NK-92 treated with Interleukin-12 subunit alpha and Interleukin-12 subunit beta, amount 100 ng/mL, for 24 hours (cell line): Measurements from ENCODE around the gene RPL19.

ENCODE experiments used
- DNase-seq: peaks from one replicate; lab custom pipeline; 2025; lab: John Stamatoyannopoulos, UW

RPL19 gene

DNA sequence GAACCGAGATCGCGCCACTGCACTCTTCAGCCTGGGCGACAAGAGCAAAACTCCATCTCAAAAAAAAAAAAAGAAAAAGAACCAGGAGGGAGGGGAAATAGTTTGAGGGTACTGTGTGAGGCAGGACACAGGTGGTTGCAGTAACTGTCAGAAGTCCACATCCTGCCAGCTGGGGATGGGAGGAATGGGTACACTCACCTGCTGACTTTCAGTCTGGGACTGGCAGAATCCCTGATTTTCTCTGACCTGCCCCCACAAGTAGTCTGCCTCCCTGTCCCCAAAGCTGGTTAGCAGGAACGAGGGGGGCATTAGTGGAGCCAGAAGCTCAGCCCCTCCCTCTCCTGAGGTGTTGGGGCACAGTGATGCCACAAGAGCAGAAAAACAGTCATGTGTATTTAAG, 27.0 kb upstream of the RPL19 start:
- DNase-seq: no peak

DNA sequence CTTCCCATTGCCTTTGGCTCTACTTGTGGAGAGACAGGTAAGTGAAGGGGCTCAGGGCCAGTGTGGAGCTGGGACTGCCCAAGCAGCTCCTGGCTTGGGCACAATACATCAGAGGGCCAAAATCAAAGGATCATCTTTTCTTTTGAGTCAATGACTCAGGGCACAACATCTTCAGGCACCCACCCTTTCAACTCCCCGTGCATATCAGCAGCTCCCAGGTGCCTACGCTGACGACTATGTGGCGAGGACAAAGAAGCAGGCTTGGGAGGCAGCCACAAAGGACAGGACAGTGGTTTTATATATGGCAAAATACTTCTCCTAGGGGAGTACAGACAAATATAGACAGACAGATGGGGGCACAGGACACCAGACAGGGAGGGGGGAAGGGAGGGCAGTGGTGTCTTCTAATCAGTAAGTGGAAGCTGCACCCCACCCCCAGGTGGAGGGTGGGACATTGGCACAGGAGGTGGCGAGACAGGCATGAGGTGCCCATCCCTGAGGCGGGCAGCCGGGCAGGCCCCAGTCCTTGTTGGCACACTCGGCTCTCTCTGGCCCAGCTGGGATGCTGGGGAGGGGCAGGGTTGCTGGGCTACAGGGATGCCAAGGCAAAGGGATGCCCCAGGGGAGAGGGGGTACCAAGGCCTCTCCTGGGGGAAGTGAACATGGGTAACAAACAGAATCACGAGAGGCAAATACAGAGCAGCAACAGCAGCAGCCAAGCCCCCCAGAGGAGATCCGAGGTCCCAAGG, 26.4 kb upstream of the RPL19 start:
- DNase-seq: no peak

DNA sequence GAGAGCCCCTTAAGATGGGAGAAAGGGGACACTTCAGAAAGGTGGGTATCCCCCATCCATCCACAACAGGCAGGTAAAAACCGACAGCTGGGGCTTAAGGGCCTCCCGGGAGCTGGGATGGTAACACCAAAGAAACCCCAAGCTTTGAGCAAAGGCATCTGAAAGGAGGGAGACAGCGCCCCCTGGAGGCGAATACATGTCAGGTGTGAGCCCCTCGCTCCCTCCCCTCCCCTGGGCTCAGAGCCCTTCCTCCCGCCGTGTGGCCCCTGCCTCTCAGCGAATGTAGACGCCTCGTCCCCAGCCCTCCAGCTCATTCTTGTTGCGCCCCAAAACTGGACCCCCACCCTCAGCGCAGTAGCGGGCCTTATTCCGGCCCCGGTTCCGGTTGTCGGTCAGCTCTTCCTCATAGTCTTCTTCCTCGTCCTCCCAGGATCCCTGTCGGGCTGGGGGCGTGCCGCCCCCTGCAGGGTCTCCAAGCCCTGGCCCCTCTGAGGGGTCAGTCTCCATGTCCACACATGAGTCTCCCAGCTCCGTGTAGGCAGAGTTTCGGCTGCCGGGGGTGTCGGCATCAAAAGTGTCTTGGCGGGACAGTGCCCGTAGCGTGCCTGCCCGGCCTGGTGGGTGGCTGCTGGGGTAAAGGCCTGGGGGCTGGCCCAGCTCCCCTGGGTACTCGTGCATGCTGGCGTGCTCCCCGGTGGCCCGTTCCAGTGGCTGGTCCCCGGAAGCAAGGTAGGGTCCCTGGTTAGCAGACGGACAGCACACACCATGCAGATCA, 25.0 kb upstream of the RPL19 start:
- peak; percentile 45 for DNase-seq

DNA sequence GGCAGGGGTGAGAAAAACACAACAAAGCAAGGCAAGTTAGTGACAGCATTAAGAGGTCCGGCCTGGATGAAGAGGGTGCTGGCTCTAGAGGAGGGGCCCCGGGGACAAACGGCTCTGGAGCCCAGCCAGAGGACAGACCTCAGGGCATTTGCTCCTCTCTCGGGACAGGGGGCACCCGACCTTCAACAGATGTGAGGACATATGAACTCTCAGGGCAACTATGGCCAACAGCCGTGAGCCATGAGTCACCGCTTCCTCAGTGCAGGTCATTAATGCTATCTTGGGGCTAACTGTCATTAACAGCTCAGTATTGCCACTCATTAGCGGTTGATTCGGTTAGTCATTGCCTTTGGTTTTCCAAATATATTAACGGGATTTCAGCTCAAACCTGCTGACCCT, 24.4 kb upstream of the RPL19 start:
- no peak for DNase-seq

DNA sequence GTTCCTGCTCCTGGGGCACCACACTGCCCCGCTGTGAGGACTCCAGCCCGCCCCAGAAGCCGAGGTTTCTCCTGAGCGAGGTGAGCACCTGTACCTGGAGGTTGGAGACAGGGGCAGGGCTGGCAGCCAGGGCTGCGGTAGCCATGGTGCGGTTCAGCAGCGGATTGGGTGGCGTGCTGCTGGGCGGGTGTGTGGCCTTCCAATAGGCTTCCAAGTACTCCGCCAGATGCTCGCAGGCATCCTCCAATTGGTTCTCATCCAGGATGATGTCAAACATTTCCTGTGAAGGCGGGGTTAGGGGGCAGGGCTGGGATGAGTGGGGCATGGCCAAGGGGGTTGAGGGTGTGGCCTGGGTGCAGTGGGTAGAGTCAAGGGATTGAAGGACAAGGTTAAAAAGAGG, 22.8 kb upstream of the RPL19 start:
- no peak for DNase-seq

DNA sequence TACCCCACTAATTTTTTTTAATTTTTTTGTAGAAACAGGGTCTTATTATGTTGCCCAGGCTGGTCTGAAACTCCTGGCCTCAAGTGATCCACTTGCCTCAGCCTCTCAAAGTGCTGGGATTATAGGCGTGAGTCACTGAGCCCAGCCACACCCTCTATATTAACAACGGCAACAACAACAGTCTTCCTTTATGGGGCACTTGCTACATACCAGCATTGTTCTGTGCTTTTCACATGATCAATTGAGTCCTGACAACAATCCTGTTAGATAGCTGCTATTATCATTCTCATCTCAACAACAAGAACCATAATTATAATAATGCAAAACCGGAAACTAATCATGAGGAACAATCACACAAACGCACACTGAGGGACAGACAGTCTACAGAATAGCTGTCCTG, 21.5 kb upstream of the RPL19 start:
- DNase-seq: no peak

DNA sequence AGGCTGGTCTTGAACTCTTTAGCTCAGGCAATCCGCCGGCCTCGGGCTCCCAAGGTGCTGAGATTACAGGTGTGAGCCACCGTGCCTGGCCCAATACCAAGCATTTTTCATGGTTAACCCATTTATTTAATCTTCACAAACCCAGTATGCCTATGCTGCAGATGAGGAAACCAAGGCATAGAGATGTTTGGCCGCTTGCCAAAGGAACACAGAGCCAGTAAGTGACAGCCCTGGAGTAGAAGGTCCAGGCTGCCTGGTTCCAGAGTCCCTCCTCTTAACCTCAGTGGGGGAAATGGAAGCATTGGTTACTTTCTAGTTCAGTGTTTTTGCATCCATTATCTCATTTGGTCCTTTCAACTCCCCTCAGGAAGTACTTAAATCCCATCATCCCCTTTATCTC, 18.8 kb upstream of the RPL19 start:
- DNase-seq: no peak

DNA sequence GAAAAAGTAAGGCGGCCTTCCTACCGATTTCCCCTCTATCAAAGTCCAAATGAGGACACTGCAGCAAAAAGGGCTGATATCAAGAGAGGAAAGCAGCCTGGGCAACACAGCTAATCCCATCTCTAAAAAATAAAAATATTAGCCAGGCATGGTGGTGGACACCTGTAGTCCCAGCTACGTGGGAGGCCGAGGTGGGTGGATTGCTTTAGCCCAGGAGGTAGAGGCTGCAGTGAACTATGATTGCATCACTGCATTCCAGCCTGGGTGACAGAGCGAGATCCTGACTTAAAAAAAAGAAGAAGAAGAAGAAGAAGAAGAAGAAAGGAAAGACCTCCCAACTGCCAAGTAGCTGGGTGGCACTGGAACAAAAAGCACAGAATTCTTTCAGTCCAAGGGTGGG, 17.0 kb upstream of the RPL19 start:
- DNase-seq: no peak

DNA sequence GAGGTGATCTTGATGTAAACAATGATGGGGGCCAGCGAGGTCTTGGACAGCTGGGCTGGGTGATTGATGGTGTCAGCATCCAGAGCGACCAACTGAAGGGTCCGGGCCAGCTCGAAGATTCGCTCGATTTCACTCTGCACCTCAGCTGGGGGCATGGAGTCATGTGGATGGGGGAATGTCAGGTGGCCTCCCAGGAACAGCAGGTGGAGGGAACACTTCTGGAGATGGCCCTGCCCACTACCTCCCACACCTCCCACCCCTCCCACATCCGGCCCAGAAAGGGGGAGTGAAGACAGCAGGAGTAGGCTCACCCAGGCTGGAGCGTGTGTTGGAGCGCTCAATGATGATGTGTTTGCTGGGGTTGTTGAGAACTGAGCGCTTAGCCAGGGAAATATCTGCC, 16.4 kb upstream of the RPL19 start:
- no peak for DNase-seq

DNA sequence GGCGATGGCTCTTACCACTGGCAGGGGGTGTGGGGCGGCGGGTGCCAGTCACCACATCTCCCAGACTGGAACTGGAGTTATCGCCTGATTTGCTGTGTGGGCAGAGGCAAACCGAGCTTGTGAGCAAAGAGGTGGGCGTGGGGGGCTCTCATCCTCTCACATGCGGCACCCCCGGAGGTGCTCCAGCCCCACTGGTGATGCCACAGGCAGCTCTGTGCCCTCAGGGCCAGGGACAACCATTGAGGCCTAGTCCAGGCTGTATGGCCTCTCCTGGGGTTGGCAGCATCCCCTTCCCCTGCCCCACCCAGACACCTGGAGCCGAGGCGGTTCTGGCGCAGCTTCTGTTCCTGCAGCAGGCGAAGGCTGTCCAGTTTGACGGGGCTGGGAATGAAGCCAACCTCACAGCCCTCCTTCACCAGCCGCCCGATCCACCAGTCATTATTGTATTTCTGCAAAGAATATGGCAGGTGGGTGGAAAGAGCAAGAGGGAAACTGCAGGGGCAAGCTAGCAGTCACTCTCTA, 13.5 kb upstream of the RPL19 start:
- DNase-seq: no peak

DNA sequence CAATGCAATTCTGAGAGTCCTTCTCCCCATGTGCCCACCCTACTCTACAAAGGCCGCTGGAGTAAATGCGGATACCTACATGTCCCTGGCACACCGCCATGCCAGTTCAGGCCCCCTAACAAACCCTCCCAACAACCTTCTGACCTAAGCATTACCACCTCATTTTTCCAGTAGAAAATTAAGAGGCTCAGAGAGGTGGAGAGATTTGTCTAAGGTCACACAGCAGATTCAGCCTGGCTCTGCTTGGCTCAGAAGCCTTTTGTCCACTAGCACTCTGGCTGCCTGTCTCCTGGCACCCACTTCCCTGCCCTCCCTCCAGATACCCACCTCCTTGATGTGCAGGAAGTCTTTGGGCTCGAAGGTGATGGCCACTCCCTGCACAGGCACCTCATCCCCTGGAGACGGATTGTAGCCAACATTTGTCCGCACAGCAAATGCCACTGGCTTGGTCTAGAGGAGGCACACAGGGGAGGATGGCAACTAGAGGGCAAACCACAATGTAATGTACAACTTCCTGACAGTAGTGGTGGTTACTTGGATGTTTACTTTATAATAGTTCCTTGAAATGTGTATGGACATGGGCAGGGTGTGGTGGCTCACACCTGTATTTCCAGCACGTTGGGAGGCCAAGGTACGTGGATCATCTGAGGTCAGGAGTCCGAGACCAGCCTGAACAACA, 12.8 kb upstream of the RPL19 start:
- no peak for DNase-seq

DNA sequence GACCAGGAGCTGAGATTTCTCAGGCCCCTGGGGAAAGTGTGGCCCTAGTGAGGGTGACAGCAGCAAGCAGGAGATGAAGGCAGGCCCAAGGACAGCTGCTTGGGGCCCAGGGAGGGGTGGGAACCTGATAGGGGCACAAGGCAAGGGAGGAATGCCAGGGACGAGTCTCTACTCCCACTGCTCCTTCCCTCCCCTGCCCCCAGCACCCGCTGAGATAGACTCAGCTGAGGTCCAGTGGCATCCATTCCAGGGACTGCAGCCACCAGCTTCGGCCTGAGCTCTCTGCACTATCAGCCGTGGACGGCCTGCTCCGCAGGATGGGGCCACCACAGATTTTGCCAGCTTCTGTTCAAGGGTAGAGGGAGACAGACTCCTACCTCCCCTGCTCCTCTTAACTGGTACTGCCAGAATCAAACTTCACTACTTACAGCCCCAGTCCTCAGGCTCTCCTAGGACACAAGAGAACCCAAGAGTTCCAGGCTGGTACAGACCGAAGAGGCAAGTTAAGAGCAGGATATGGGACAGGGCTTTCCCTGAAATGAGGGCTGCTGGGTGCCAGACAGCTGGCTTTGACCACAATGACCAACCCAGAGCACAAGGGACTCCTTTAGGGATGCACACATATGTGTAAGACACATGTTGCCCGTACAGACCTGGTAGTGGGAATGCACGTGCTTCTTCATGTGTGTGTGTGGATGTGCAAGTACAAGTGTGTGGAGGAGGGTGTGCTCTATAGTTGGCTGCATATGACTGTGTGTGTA, 8.2 kb upstream of the RPL19 start:
- DNase-seq: no peak

DNA sequence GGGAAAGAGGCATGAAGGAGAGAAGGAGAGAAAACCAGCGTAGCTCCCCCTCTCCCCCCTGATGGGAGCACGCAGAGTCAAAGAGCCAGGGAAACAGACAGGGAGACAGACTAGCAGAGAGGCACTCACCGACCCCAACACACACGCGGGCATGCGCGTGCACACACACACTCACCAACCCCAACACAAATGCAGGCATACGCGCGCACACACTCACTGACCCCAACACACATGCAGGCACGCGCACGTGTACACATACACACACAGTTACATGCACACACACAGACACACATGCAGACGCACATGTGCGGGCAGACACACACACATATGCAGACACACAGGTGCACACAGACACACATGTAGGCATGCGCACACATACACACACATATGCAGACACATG, 7.2 kb upstream of the RPL19 start:
- no peak for DNase-seq

DNA sequence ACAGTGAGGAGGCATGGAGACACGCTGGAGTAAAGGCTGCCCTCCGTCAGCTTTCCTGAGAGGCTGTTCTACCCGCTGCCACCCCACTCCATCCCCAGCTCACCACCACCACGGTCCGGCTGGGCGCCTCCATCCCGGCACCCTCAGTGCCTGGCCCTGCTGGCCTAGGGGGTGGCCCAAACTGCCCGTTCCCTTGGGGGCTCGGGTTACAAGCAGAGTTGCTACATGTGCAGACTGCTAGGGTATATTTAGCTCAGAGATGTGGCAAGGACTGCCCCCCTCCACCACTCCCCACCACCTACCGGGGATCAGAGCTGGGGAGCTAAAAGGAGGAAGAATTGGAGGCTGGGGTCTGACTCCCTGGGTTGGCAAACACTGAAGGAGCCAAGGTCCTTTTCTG, 6.7 kb upstream of the RPL19 start:
- DNase-seq: no peak

DNA sequence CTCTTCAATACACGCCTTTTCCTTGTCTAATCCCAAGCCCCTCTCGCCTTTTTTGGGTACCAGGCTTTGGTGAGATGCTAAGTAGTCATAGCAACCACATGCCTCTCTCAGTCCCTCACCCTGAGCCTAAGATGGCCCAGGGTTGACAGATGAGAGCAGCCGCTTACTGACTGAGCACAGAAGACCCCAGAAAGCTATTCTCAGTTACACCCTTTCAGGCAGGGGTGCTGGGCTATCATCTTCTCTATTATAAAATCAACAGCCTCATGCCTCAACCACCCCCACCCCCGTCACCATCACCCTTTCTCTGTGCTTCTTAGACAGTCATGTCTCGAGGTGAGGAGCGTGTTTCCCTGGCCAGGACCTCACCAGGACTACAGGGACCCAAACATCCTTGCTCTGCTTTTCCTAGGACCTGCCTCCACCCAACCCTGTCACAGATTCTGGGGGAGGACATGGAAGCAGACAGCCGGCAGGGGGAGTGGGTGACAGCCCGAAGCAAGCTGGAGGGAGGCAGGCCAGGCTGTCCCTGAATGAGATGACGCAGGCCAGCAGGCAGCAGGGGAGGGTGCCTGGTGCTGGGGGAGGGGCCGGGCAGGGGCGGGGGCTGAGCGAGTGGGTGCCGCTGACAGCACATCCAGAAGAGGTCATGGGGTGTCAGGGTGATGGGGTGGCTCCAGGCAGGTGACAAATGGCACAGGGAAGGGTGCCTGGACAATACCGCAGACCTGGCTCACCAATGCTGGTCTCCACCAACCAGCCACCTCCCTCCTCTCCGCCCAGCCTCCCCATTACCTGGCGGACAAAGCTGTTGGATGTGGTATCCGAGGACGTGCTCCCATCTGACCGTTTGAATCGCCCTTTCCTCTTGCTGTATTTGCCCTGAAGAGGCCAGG, 5.7 kb upstream of the RPL19 start:
- no peak for DNase-seq

DNA sequence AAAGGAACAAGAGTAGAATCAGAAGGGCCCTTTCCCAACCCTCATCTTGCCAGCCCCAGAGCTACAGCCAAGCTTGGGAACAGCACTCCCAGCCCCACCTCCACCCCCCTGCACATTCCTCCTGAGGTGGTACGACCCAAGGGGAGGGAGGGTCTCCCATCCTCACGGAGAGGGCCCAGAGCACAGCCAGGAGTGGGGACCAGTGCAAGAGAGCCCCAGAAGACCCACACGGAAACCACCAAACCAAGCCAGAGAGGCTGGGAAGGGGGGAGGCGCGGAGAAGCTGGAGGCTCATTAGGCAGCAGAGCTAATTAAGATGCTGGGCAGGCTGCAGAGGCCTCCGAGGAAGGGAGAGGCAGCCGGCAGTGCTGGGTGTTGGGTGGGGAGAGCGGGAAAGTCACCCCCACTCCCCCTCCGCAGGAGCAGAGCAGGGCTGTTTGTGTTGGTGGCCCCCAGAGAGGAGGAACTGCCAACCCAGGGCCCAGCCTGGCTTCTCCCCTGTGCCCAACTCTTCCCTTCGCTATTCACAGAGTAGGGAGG, 5.0 kb upstream of the RPL19 start:
- no peak for DNase-seq

DNA sequence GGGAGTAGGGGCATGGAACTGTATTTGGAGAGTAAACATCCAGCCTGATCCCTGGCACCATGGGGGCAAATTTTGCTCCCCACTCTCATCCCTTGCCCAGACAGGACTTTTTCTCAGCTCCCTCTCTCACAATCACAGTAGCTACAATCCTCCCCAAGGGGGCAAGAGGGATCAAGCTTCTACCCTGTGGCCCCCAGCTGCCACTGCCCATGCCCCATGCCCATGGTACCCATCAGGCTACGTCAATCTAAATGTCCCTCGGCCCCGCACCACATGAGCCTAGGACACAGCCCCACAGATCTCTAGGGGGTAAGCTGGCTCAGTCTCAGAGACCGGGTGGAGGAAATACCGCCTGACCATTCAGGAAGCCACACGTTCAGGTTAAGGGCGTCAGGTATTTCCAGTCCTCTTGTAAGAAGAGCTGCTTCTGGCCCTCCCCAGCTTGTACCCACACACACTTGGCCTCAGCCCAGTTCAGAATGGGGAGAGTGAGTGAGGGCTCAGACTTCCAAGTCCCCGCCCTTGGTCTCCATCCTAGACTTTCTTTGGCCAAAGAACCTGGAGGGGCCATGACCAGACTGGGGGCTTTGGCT, 4.4 kb upstream of the RPL19 start:
- no peak for DNase-seq

DNA sequence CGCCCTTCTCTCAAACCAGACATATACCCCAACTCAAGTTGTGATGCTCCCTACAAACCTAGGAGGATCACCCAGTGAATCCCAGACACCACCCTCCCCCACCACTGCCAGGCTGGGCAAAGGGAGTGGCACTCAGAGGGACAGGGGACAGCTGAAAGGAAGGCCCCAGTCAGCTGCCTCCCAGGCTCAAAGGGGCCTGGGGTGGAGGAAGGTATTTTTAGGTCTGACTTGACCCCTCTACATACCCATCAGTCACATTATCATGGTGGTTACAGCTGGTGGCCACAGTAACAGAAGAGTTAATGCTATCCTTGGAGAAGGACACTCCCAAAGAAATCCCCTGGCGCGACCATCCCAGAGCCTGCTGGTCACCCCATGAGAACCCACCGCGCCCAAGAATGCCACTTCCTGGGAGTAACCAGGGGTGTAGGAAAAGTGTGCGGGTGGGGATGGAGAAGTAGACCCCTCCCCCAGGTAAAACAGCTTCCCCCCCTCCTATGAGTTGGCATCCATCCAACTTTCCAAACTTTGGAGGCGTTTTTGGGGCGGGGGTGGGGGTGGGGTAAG, 3.8 kb upstream of the RPL19 start:
- DNase-seq: no peak

DNA sequence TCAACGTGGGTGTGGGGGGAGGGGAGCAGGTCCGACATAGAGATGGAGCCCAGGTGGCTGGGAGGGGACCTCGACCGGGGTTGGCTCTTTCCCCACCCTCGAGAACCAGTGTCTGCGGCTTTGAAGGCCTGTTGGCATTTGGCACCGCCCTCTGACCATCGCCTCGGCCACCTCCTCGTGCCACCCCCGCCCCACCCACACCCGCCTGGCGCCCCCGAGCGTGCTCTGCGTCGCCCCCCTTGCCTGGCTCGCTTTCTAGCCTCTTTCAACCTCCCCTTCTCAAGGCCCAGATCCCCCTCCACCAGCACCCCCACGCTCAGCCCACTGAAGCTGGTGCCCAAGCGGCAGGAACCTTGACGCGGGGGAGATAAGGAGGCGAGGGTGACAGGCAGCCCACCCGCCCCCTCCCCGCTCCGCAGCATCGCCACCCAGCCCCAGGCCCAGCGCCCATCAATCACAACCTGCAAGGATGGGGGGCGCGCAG, 3.2 kb upstream of the RPL19 start:
- DNase-seq: peak; percentile 56
